Common myeloid progenitor, CD34-positive (primary cell): ENCODE results near the gene CRELD2.

Experiments
- CTCF ChIA-PET: fragments of 350-600 bp; sonication (Branson Sonifier 250); formaldehyde crosslinking; loops from one replicate; lab custom pipeline; 2021; ENCODE audit warnings: antibody characterized with exemption; lab: Charles Lee
- POLR2A ChIA-PET: fragments of 350-600 bp; sonication (Branson Sonifier 250); formaldehyde crosslinking; loops from one replicate; lab custom pipeline; 2021; ENCODE audit warnings: antibody characterized with exemption; lab: Charles Lee
- DNase-seq, 3 donors: peaks; one replicate each; pipeline versions ENCODE4 v3.0.0 to v3.0.0-alpha.2; 2013
- H3K27ac ChIP-seq, 2 experiments: 1 replicate in 1 of 2; 2 replicates in 1 of 2; pipeline ENCODE4 v1.7.0; 2013; ENCODE audit warnings: inconsistent platforms in 2 of 2, low read length in 2 of 2, mild to moderate bottlenecking in 2 of 2, low read depth in 1 of 2, moderate library complexity in 1 of 2; ENCODE audit not compliant: severe bottlenecking in 2 of 2, insufficient read depth in 1 of 2, poor library complexity in 1 of 2
- H3K27me3 ChIP-seq, 5 experiments: replicated peaks in 2 of 5; 1 replicate in 3 of 5; 2 replicates in 2 of 5; pipeline versions ENCODE4 v1.6.1 to v1.7.0; 2013; ENCODE audit warnings: low read length in 4 of 5, mild to moderate bottlenecking in 2 of 5, moderate library complexity in 2 of 5, inconsistent platforms in 1 of 5; ENCODE audit not compliant: insufficient read depth in 5 of 5, control insufficient read depth in 4 of 5
- H3K36me3 ChIP-seq, 4 experiments: 1 replicate in 2 of 4; 2 replicates in 2 of 4; pipeline versions ENCODE4 v1.6.1 to v1.7.0; 2013; ENCODE audit warnings: low read length in 3 of 4, control low read depth in 1 of 4, mild to moderate bottlenecking in 1 of 4; ENCODE audit not compliant: control insufficient read depth in 4 of 4, insufficient read depth in 4 of 4
- H3K4me1 ChIP-seq, 4 experiments: 1 replicate in 3 of 4; 2 replicates in 1 of 4; pipeline versions ENCODE4 v1.6.1 to v1.7.1; 2013; ENCODE audit warnings: low read length in 3 of 4, mild to moderate bottlenecking in 3 of 4, control low read depth in 1 of 4, inconsistent platforms in 1 of 4, moderate library complexity in 1 of 4; ENCODE audit not compliant: control insufficient read depth in 4 of 4, insufficient read depth in 4 of 4; ENCODE audit errors: control extremely low read depth in 1 of 4
- H3K4me3 ChIP-seq, 7 experiments: 1 replicate in 4 of 7; 2 replicates in 3 of 7; pipeline versions ENCODE4 v1.5.1 to v1.7.0; 2013; ENCODE audit warnings: mild to moderate bottlenecking in 7 of 7, low read length in 6 of 7, moderate library complexity in 6 of 7, inconsistent platforms in 2 of 7, low read depth in 2 of 7, control low read depth in 1 of 7; ENCODE audit not compliant: insufficient read depth in 4 of 7, control insufficient read depth in 1 of 7; ENCODE audit errors: extremely low read depth in 1 of 7
- H3K9me3 ChIP-seq, 5 experiments: 1 replicate in 4 of 5; 2 replicates in 1 of 5; pipeline versions ENCODE4 v1.6.1 to v1.7.1; 2013; ENCODE audit warnings: low read length in 4 of 5, mild to moderate bottlenecking in 2 of 5, inconsistent platforms in 1 of 5, low read depth in 1 of 5, moderate library complexity in 1 of 5; ENCODE audit not compliant: control insufficient read depth in 4 of 5, insufficient read depth in 2 of 5; ENCODE audit errors: control extremely low read depth in 1 of 5
- WGBS: methylation state at CpG from one replicate; pipeline ENCODE4 v1.1.5; 2013; ENCODE audit not compliant: insufficient coverage; 5-methylcytosine and 5-hydroxymethylcytosine counted together

Gene CRELD2

GRCh38 chr22:49951986-49952896 lies 33.8 kb downstream of the CRELD2 start:
- Histone ChIP-seq H3K27me3 (no peaks in the 10 kb centered on the region), H3K27ac (no peak overlapping the region), H3K4me3 (no peak overlapping the region), H3K9me3 (no peaks in the 10 kb centered on the region), H3K36me3 (no peaks in the 10 kb centered on the region), H3K4me1 (peaks cover 0 to 47% (median 19%) of the 10 kb centered on the region in 4 experiments)
- ChIA-PET CTCF (interaction anchor here (0.9 to 1.8 kb wide), 2 partner anchors 16 to 22 kb away, joined by 4 to 6 read pairs; no protein-coding TSS in a partner anchor), POLR2A (interaction anchor here (1.4 kb wide), 1 partner anchor 8 kb away, joined by 3 read pairs; no protein-coding TSS in a partner anchor)
- 88% methylated on average over 15 of the region's 24 CpGs for WGBS
- no peak for DNase-seq

- CTCF ChIA-PET: interaction anchor here (0.9 to 1.8 kb wide), 2 partner anchors 17 to 23 kb away, joined by 4 to 6 read pairs; no protein-coding TSS in a partner anchor
- DNase-seq: no peak
- Histone ChIP-seq H3K36me3 (no peaks in the 10 kb centered on the region), H3K9me3 (no peaks in the 10 kb centered on the region), H3K4me3 (no peak overlapping the region), H3K4me1 (peaks cover 0 to 47% (median 19%) of the 10 kb centered on the region in 4 experiments), H3K27ac (no peak overlapping the region), H3K27me3 (no peaks in the 10 kb centered on the region)
- POLR2A ChIA-PET: no interaction called here
- 91% methylated on average over 15 of the region's 20 CpGs for WGBS
Measured at GRCh38 chr22:49953027-49953679, 34.7 kb downstream of the CRELD2 start.

GRCh38 chr22:49953680-49954344 lies 35.4 kb downstream of the CRELD2 start:
- ChIA-PET CTCF (interaction anchor here (1.4 kb wide), 1 partner anchor 15 kb away, joined by 5 read pairs; no protein-coding TSS in a partner anchor), POLR2A (interaction anchor here (1.5 kb wide), 1 partner anchor 18 kb away, joined by 4 read pairs; no protein-coding TSS in a partner anchor)
- no peak overlapping the region for H3K27ac ChIP-seq
- H3K36me3 ChIP-seq: no peaks in the 10 kb centered on the region
- no peaks in the 10 kb centered on the region for H3K9me3 ChIP-seq
- DNase-seq: no peak
- peaks cover 0 to 47% (median 19%) of the 10 kb centered on the region in 4 experiments for H3K4me1 ChIP-seq
- H3K27me3 ChIP-seq: no peaks in the 10 kb centered on the region
- H3K4me3 ChIP-seq: no peak overlapping the region
- WGBS: 90% methylated on average over 18 of the region's 18 CpGs

GRCh38 chr22:49954354-49954753 lies 35.9 kb downstream of the CRELD2 start:
- no peak overlapping the region for H3K4me3 ChIP-seq
- H3K9me3 ChIP-seq: no peaks in the 10 kb centered on the region
- 89% methylated on average over 6 of the region's 8 CpGs for WGBS
- H3K27me3 ChIP-seq: no peaks in the 10 kb centered on the region
- H3K36me3 ChIP-seq: no peaks in the 10 kb centered on the region
- H3K27ac ChIP-seq: no peak overlapping the region
- ChIA-PET POLR2A (interaction anchor here (1.5 kb wide), 1 partner anchor 18 kb away, joined by 4 read pairs; no protein-coding TSS in a partner anchor), CTCF (interaction anchor here (1.4 kb wide), 1 partner anchor 15 kb away, joined by 5 read pairs; no protein-coding TSS in a partner anchor)
- H3K4me1 ChIP-seq: peaks cover 0 to 52% (median 21%) of the 10 kb centered on the region in 4 experiments
- no peak for DNase-seq

GRCh38 chr22:49954991-49955580 lies 36.7 kb downstream of the CRELD2 start:
- ChIA-PET CTCF (interaction anchor here (1.4 kb wide), 1 partner anchor 16 kb away, joined by 5 read pairs; no protein-coding TSS in a partner anchor), POLR2A (interaction anchor here (1.5 kb wide), 1 partner anchor 19 kb away, joined by 4 read pairs; no protein-coding TSS in a partner anchor)
- no peak overlapping the region for H3K4me3 ChIP-seq
- no peaks in the 10 kb centered on the region for H3K9me3 ChIP-seq
- no peak overlapping the region for H3K27ac ChIP-seq
- no peaks in the 10 kb centered on the region for H3K27me3 ChIP-seq
- DNase-seq: no peak
- H3K4me1 ChIP-seq: peaks cover 0 to 59% (median 28%) of the 10 kb centered on the region in 4 experiments
- no peaks in the 10 kb centered on the region for H3K36me3 ChIP-seq
- 92% methylated on average over 9 of the region's 15 CpGs for WGBS
